Stomach (tissue), 9 donors: ENCODE measurements around the gene CACNB2. TPM values are rescaled to one million over a fixed set of nuclear protein-coding genes. Genes with fewer than 3 reads are reported as not detected.

Source experiments
- DNase-seq, 2 donors: peaks; one replicate each; pipeline versions ENCODE4 v3.0.0 to v3.0.0-alpha.2; 2013 to 2019
- H3K27ac ChIP-seq, 5 donors: fragments of 200-600 bp in 4 of 5; sonication (generic) in 4 of 5; one replicate each; pipeline ENCODE4 v1.5.1; 2013 to 2019; ENCODE audit warnings: mild to moderate bottlenecking in 1 of 5, moderate library complexity in 1 of 5
- H3K27me3 ChIP-seq, 3 donors: fragments of 200-600 bp; sonication (generic); one replicate each; pipeline ENCODE4 v1.5.1; 2017 to 2019; ENCODE audit warnings: mixed run types in 1 of 3
- H3K36me3 ChIP-seq, 4 donors: fragments of 200-600 bp; sonication (generic); 1 replicate in 3 of 4; 2 replicates in 1 of 4; pipeline ENCODE4 v1.5.1; 2016 to 2019
- H3K4me1 ChIP-seq, 4 donors: fragments of 200-600 bp; sonication (generic); one replicate each; pipeline ENCODE4 v1.5.1; 2016 to 2019
- H3K4me3 ChIP-seq, 4 donors: fragments of 200-600 bp; sonication (generic) in 3 of 4; one replicate each; pipeline ENCODE4 v1.5.1; 2016 to 2019; ENCODE audit warnings: mild to moderate bottlenecking in 1 of 4
- H3K9me3 ChIP-seq, 4 donors: fragments of 200-600 bp; sonication (generic); one replicate each; pipeline ENCODE4 v1.5.1; 2016 to 2019
- EP300 ChIP-seq: sonication (generic); formaldehyde crosslinking; IDR thresholded peaks from one replicate; pipeline ENCODE4 v1.6.1; 2017; ENCODE audit warnings: antibody characterized with exemption
- POLR2A ChIP-seq, 4 donors: fragments of 450-650 bp; IDR thresholded peaks; one replicate each; pipeline ENCODE4 v1.6.1; 2016; ENCODE audit warnings: antibody characterized with exemption in 4 of 4, control low read depth in 2 of 4, mild to moderate bottlenecking in 1 of 4, moderate library complexity in 1 of 4
- POLR2AphosphoS5 ChIP-seq, 3 donors: sonication (generic); formaldehyde crosslinking; IDR thresholded peaks; one replicate each; pipeline ENCODE4 v1.6.1; 2016; ENCODE audit warnings: antibody characterized with exemption in 3 of 3
- WGBS, 5 donors: extraction: QIAGEN DNeasy Blood & Tissue Kit in 3 of 5; methylation state at CpG; one replicate each; pipeline versions ENCODE4 v1.1.5 to v1.1.7; 2013 to 2018; 5-methylcytosine and 5-hydroxymethylcytosine counted together
- intact Hi-C: fragments of 100-400 bp; cut with DNase I; formaldehyde crosslinking; loops from one replicate; pipeline ENCODE4 v1.15.1; 2023; ENCODE audit warnings: low total_unique reads
- polyA plus RNA-seq, 3 donors: library from polyadenylated mRNA; stranded (reverse); fragments of 200-250 nt; gene quantifications; one replicate each; pipeline ENCODE4 v1.2.3, GENCODE V29; 2013
- total RNA-seq, 5 donors: library from RNA; depleted of rRNA; stranded (reverse); fragments of >200 nt; gene quantifications; one replicate each; pipeline versions ENCODE4 v1.1.0 to v1.2.3, GENCODE V29; 2014 to 2016
- TF ChIP-seq, protein P1 (sequence below), 7 experiments: fragments of 450-650 bp in 4 of 7; fragments of 200-600 bp in 3 of 7; sonication (generic) in 3 of 7; IDR thresholded peaks; one replicate each; pipeline ENCODE4 v1.5.1; 2016 to 2019; ENCODE audit warnings: antibody characterized with exemption in 7 of 7, control low read depth in 2 of 7, mild to moderate bottlenecking in 1 of 7
- donor health status: healthy with polysubstance abuse.
- donor health status: Bipolar disorder and iron deficiency.
- donor health status: healthy.

Gene CACNB2
- total and polyA plus RNA-seq, 8 donors: 0.31 to 42.9 (median 14.3) TPM

DNA sequence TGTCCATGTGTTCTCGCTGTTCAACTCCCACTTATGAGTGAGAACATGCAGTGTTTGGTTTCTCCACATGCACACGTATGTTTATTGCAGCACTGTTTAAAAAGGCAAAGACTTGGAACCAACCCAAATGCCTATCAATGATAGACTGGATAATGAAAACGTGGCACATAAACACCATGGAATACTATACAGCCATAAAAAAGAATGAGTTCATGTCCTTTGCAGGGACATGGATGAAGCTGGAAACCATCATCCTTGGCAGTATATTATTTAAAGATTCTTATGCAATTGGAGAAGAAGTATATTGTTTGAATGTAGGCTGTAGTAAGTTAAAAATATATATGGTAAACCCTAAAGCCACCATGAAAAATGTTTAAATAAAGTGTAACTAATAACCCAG is 7.2 kb upstream of the CACNB2 start:
- WGBS, 5 donors: 74 to 81% (median 79%) methylated on average over 3 of the region's 3 CpGs
- TF ChIP-seq POLR2A (IDR thresholded peaks at IDR 0.05) (no peak), POLR2AphosphoS5 (IDR thresholded peaks at IDR 0.05) (no peak), EP300 (no peak)
- TF ChIP-seq, protein P1, sequence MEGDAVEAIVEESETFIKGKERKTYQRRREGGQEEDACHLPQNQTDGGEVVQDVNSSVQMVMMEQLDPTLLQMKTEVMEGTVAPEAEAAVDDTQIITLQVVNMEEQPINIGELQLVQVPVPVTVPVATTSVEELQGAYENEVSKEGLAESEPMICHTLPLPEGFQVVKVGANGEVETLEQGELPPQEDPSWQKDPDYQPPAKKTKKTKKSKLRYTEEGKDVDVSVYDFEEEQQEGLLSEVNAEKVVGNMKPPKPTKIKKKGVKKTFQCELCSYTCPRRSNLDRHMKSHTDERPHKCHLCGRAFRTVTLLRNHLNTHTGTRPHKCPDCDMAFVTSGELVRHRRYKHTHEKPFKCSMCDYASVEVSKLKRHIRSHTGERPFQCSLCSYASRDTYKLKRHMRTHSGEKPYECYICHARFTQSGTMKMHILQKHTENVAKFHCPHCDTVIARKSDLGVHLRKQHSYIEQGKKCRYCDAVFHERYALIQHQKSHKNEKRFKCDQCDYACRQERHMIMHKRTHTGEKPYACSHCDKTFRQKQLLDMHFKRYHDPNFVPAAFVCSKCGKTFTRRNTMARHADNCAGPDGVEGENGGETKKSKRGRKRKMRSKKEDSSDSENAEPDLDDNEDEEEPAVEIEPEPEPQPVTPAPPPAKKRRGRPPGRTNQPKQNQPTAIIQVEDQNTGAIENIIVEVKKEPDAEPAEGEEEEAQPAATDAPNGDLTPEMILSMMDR (IDR thresholded peaks at IDR 0.05): no peak
- no peak for DNase-seq

DNA sequence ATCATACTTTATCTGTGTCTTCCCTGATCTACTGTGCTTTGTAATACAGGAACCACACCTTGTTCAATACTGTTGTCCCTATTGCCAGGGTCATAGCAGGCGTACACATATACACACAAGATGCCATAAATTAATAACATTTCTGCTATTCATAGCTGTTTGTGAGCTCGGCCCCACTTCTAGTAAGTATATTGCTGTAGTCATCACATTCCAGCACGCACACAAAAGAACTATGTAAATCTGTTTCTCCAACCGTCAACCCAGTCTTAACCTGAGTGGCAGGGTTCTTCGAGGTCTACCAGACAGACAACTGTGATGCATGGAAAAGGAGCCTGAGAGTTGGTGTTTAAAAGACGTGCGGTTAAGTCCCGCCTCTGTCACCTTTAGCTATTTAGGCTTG is 5.7 kb upstream of the CACNB2 start:
- peaks cover 0 to 3% (median under 1%) of the 10 kb centered on the region in 4 donors for H3K4me1 ChIP-seq
- no peak for DNase-seq
- 80 to 87% (median 83%) methylated on average over 8 of the region's 8 CpGs for WGBS, 5 donors
- H3K27me3 ChIP-seq: peaks cover 0 to 12% (median 2%) of the 10 kb centered on the region in 3 donors
- no peaks in the 10 kb centered on the region for H3K36me3 ChIP-seq
- TF ChIP-seq, protein P1 (IDR thresholded peaks at IDR 0.05): no peak
- TF ChIP-seq POLR2A (IDR thresholded peaks at IDR 0.05): no peak
- TF ChIP-seq POLR2AphosphoS5 (IDR thresholded peaks at IDR 0.05): no peak
- no peak for TF ChIP-seq EP300
- H3K27ac ChIP-seq: no peak overlapping the region
- H3K4me3 ChIP-seq: no peak overlapping the region
- intact Hi-C loops: no loop called here
- no peaks in the 10 kb centered on the region for H3K9me3 ChIP-seq

More for the DNA sequence above, 7.2 kb upstream of the CACNB2 start:
- Histone ChIP-seq H3K27ac (no peak overlapping the region), H3K27me3 (no peaks in the 10 kb centered on the region), H3K4me3 (no peak overlapping the region), H3K4me1 (no peaks in the 10 kb centered on the region), H3K9me3 (no peaks in the 10 kb centered on the region), H3K36me3 (no peaks in the 10 kb centered on the region)
- intact Hi-C loops: no loop called here

DNA sequence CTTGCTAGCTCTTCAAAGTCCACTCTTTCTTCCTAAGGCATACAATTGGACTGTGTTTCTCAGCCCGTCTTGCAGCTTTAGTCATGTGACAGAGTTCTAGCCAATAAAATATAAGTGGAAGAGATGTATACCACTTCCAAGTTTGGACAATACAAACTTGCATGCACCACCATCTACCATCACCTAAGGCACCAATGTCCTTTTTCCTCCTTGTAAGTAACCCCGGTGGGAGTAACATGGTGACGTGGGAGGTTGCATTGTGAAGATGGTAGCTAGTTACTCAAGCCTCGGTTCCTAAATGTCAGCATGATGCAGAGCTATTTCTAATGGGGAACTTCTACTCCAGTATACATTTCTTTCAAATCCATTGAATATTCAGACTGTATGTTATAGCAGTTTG is 5.3 kb upstream of the CACNB2 start:
- Histone ChIP-seq H3K4me3 (no peak overlapping the region), H3K36me3 (no peaks in the 10 kb centered on the region), H3K4me1 (peaks cover 0 to 6% (median 3%) of the 10 kb centered on the region in 4 donors), H3K9me3 (no peaks in the 10 kb centered on the region), H3K27ac (no peak overlapping the region), H3K27me3 (peaks cover 0 to 16% (median 6%) of the 10 kb centered on the region in 3 donors)
- intact Hi-C loops: no loop called here
- TF ChIP-seq, protein P1 (IDR thresholded peaks at IDR 0.05): no peak
- TF ChIP-seq EP300 (no peak), POLR2AphosphoS5 (IDR thresholded peaks at IDR 0.05) (no peak), POLR2A (IDR thresholded peaks at IDR 0.05) (no peak)
- no peak for DNase-seq
- WGBS, 5 donors: 84 to 89% (median 86%) methylated on average over 4 of the region's 4 CpGs

DNA sequence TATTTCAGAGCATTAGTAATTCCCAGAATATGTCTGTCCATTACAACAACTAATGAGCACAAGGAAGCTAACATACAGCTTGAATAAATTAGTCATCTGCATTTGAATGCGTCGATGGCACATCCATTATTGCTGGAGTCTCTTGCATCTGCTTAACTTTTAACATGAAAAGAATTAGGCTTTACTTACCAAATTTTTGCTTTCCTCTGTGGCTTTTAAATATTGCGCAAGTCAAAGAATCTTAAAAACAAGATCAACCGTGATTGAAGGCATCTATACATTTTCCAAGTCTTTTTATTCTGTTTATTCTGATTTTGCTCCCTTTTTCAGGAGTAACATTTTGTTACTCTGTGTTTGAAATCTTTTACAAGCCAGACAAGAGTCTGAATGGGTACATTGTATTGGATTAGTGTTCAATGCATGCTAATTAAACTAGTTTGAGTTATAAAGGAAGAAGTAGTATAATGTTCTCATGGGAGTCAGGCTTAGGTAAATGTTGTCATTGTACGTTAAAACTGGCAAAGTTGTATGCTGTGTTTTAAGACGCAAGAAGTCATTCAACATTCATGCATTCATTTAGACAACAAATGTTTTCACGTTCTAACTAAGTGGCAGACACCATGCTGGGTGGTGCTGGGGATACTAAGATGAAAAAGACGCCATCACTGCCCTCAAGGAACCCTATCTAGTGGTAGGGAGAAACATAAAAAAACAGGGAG is 4.0 kb upstream of the CACNB2 start:
- H3K4me3 ChIP-seq: no peak overlapping the region
- no peaks in the 10 kb centered on the region for H3K9me3 ChIP-seq
- peaks cover 0 to 18% (median 10%) of the 10 kb centered on the region in 4 donors for H3K4me1 ChIP-seq
- H3K27me3 ChIP-seq: peaks cover 0 to 29% (median 18%) of the 10 kb centered on the region in 3 donors
- DNase-seq: no peak
- no peaks in the 10 kb centered on the region for H3K36me3 ChIP-seq
- intact Hi-C loops: no loop called here
- no peak overlapping the region for H3K27ac ChIP-seq
- 54 to 70% (median 63%) methylated on average over 8 of the region's 8 CpGs for WGBS, 5 donors
- TF ChIP-seq, protein P1 (IDR thresholded peaks at IDR 0.05): no peak
- TF ChIP-seq EP300: no peak
- TF ChIP-seq POLR2AphosphoS5 (IDR thresholded peaks at IDR 0.05): no peak
- no peak for TF ChIP-seq POLR2A (IDR thresholded peaks at IDR 0.05)
